ENCODE results near the gene CAB39. TPM values are rescaled to one million over a fixed set of nuclear protein-coding genes. Genes with fewer than 3 reads are reported as not detected.
A peak's percentile ranks its signal among the peaks of the same experiment; 100 is the strongest.

Gene CAB39
- total and polyA plus RNA-seq, 2 experiments from 2014 or later: 31.9 to 36.2 TPM

- H3K27ac ChIP-seq: peak overlapping the region; percentile 94
- DNase-seq (ENCODE audit: low read depth in 1 of 2, low spot score in 1 of 2): peak; percentile 29 to 72
These were observed 1.5 kb downstream of the CAB39 start for GRCh38 chr2:230714136-230714480.

GRCh38 chr2:230715201-230715600 is 2.6 kb downstream of the CAB39 start:
- Histone ChIP-seq H3K9me3 (ENCODE audit: low read depth) (no peaks in the 10 kb centered on the region), H3K27ac (peak overlapping the region; percentile 94), H3K27me3 (no peaks in the 10 kb centered on the region), H3K4me3 (no peak overlapping the region), H3K4me1 (ENCODE audit: low read depth) (peaks cover 22% of the 10 kb centered on the region), H3K36me3 (no peaks in the 10 kb centered on the region)
- peak in 1 of 2 donors; percentile 47 for DNase-seq (ENCODE audit: low read depth in 1 of 2, low spot score in 1 of 2)
- no peak for TF ChIP-seq CTCF (IDR thresholded peaks at IDR 0.05; ENCODE audit: low read depth, low read length)

More at GRCh38 chr2:230714136-230714480, 1.5 kb downstream of the CAB39 start:
- Histone ChIP-seq H3K27me3 (no peaks in the 10 kb centered on the region), H3K36me3 (no peaks in the 10 kb centered on the region), H3K9me3 (ENCODE audit: low read depth) (no peaks in the 10 kb centered on the region), H3K4me3 (peak overlapping the region; percentile 72), H3K4me1 (ENCODE audit: low read depth) (peaks cover 22% of the 10 kb centered on the region)
- TF ChIP-seq CTCF (IDR thresholded peaks at IDR 0.05; ENCODE audit: low read depth, low read length): no peak

- H3K4me3 ChIP-seq: no peak overlapping the region
- H3K27ac ChIP-seq: no peak overlapping the region
- no peaks in the 10 kb centered on the region for H3K9me3 ChIP-seq (ENCODE audit: low read depth)
- peaks cover 4% of the 10 kb centered on the region for H3K36me3 ChIP-seq
- H3K4me1 ChIP-seq (ENCODE audit: low read depth): peaks cover 23% of the 10 kb centered on the region
- TF ChIP-seq CTCF (IDR thresholded peaks at IDR 0.05; ENCODE audit: low read depth, low read length): no peak
- H3K27me3 ChIP-seq: no peaks in the 10 kb centered on the region
- DNase-seq (ENCODE audit: low read depth in 1 of 2, low spot score in 1 of 2): no peak
These were observed 3.9 kb downstream of the CAB39 start for GRCh38 chr2:230716588-230716987.

GRCh38 chr2:230717600-230717999 is 5.0 kb downstream of the CAB39 start:
- peak in 1 of 2 donors; percentile 50 for DNase-seq (ENCODE audit: low read depth in 1 of 2, low spot score in 1 of 2)
- peaks cover 29% of the 10 kb centered on the region for H3K4me1 ChIP-seq (ENCODE audit: low read depth)
- H3K27me3 ChIP-seq: no peaks in the 10 kb centered on the region
- H3K4me3 ChIP-seq: no peak overlapping the region
- H3K9me3 ChIP-seq (ENCODE audit: low read depth): no peaks in the 10 kb centered on the region
- H3K36me3 ChIP-seq: peaks cover 4% of the 10 kb centered on the region
- H3K27ac ChIP-seq: peak overlapping the region; percentile 69
- TF ChIP-seq CTCF (IDR thresholded peaks at IDR 0.05; ENCODE audit: low read depth, low read length): no peak

GRCh38 chr2:230719340-230719739 is 6.7 kb downstream of the CAB39 start:
- H3K4me1 ChIP-seq (ENCODE audit: low read depth): peaks cover 34% of the 10 kb centered on the region
- H3K4me3 ChIP-seq: no peak overlapping the region
- TF ChIP-seq CTCF (IDR thresholded peaks at IDR 0.05; ENCODE audit: low read depth, low read length): no peak

GRCh38 chr2:230721712-230722111 is 9.1 kb downstream of the CAB39 start:
- TF ChIP-seq CTCF (IDR thresholded peaks at IDR 0.05; ENCODE audit: low read depth, low read length): no peak
- H3K9me3 ChIP-seq (ENCODE audit: low read depth): no peaks in the 10 kb centered on the region
- peak in 1 of 2 donors; percentile 60 for DNase-seq (ENCODE audit: low read depth in 1 of 2, low spot score in 1 of 2)
- peaks cover 4% of the 10 kb centered on the region for H3K36me3 ChIP-seq
- peaks cover 23% of the 10 kb centered on the region for H3K4me1 ChIP-seq (ENCODE audit: low read depth)
- no peak overlapping the region for H3K4me3 ChIP-seq
- H3K27ac ChIP-seq: no peak overlapping the region
- H3K27me3 ChIP-seq: no peaks in the 10 kb centered on the region

More at GRCh38 chr2:230719340-230719739, 6.7 kb downstream of the CAB39 start:
- Histone ChIP-seq H3K27me3 (no peaks in the 10 kb centered on the region), H3K36me3 (peaks cover 4% of the 10 kb centered on the region), H3K27ac (no peak overlapping the region), H3K9me3 (ENCODE audit: low read depth) (no peaks in the 10 kb centered on the region)
- DNase-seq (ENCODE audit: low read depth in 1 of 2, low spot score in 1 of 2): no peak

Data from cardiac muscle cell (in vitro differentiated cells and primary cell).